Activated CD8-positive, alpha-beta T cell treated with anti-CD3 and anti-CD28 coated beads for 36 hours (primary cell): ENCODE results near the gene TRAM2. TPM values are rescaled to one million over a fixed set of nuclear protein-coding genes. Genes with fewer than 3 reads are reported as not detected.

Experiments used
- ATAC-seq: fragments of 200-7000 bp; cut with Tn5 transposase; one replicate; pipeline ENCODE4 v1.10.0; 2021; ENCODE audit warnings: mild to moderate bottlenecking, moderate library complexity
- CTCF ChIA-PET: fragments of 350-600 bp; sonication (Branson Sonifier 250); formaldehyde crosslinking; loops from one replicate; lab custom pipeline; 2021; ENCODE audit warnings: antibody characterized with exemption; lab: Charles Lee
- POLR2A ChIA-PET: fragments of 350-600 bp; sonication (Branson Sonifier 250); formaldehyde crosslinking; loops from one replicate; lab custom pipeline; 2021; ENCODE audit warnings: antibody characterized with exemption; lab: Charles Lee
- DNase-seq: peaks from one replicate; pipeline ENCODE4 v3.0.0-alpha.2; 2020
- H3K27ac Mint-ChIP-seq: one replicate; pipeline ENCODE4 v1.8.0; 2021; ENCODE audit warnings: mild to moderate bottlenecking, mixed read lengths
- H3K27me3 Mint-ChIP-seq: one replicate; pipeline ENCODE4 v1.8.0; 2021; ENCODE audit warnings: mixed read lengths
- H3K36me3 Mint-ChIP-seq: one replicate; pipeline ENCODE4 v1.8.0; 2021; ENCODE audit warnings: low read depth, mixed read lengths
- H3K4me1 Mint-ChIP-seq: one replicate; pipeline ENCODE4 v1.8.0; 2021; ENCODE audit warnings: low read depth, mixed read lengths
- H3K4me3 Mint-ChIP-seq: one replicate; pipeline ENCODE4 v1.8.0; 2021; ENCODE audit warnings: mild to moderate bottlenecking, moderate library complexity, mixed read lengths
- H3K9me3 Mint-ChIP-seq: one replicate; pipeline ENCODE4 v1.8.0; 2021; ENCODE audit warnings: mixed read lengths
- intact Hi-C: fragments of 100-400 bp; cut with micrococcal nuclease; formaldehyde crosslinking; loops from one replicate; pipeline ENCODE4 v1.10.0; 2022
- total RNA-seq, 2 experiments: library from RNA; stranded (reverse); gene quantifications; one replicate each; pipeline ENCODE4 v1.2.3, GENCODE V29; 2021
- TF ChIP-seq, protein P1 (sequence below): fragments of 200-600 bp; IDR thresholded peaks from one replicate; pipeline ENCODE4 v1.8.0; 2022; ENCODE audit warnings: antibody characterized with exemption, mild to moderate bottlenecking

Gene TRAM2
- total RNA-seq, 2 experiments from 2014 or later: 0.94 to 1.0 TPM

DNA sequence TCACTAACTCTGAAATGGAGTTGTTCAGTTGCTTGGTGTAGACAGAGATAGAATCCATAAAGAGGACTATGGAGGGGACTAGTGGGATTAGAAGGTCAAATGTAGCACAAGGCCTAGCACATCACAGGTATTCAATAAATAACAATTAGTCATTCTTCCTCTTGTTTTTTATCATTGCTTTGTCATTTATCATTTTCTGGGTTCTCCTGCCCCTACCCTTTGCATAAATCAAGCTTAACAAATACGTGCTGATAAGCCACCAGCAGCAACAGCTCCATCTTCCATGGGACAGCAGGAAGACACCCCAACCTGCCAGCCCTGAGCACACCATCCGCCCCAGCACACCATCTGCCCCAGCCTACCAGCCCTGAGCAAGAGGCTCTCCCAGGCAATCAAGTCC is 23.1 kb downstream of the TRAM2 start:
- peaks cover 4% of the 10 kb centered on the region for H3K4me1 Mint-ChIP-seq
- H3K36me3 Mint-ChIP-seq: no peaks in the 10 kb centered on the region
- TF ChIP-seq, protein P1, sequence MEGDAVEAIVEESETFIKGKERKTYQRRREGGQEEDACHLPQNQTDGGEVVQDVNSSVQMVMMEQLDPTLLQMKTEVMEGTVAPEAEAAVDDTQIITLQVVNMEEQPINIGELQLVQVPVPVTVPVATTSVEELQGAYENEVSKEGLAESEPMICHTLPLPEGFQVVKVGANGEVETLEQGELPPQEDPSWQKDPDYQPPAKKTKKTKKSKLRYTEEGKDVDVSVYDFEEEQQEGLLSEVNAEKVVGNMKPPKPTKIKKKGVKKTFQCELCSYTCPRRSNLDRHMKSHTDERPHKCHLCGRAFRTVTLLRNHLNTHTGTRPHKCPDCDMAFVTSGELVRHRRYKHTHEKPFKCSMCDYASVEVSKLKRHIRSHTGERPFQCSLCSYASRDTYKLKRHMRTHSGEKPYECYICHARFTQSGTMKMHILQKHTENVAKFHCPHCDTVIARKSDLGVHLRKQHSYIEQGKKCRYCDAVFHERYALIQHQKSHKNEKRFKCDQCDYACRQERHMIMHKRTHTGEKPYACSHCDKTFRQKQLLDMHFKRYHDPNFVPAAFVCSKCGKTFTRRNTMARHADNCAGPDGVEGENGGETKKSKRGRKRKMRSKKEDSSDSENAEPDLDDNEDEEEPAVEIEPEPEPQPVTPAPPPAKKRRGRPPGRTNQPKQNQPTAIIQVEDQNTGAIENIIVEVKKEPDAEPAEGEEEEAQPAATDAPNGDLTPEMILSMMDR: no peak
- H3K9me3 Mint-ChIP-seq: no peaks in the 10 kb centered on the region
- ChIA-PET POLR2A (interaction anchor here (0.6 kb wide), 1 partner anchor 440 kb away, joined by 4 read pairs; no protein-coding TSS in a partner anchor), CTCF (no interaction called here)
- no peak for ATAC-seq
- DNase-seq: no peak
- no peaks in the 10 kb centered on the region for H3K27me3 Mint-ChIP-seq
- intact Hi-C loops: no loop called here
- no peak overlapping the region for H3K4me3 Mint-ChIP-seq
- no peak overlapping the region for H3K27ac Mint-ChIP-seq

DNA sequence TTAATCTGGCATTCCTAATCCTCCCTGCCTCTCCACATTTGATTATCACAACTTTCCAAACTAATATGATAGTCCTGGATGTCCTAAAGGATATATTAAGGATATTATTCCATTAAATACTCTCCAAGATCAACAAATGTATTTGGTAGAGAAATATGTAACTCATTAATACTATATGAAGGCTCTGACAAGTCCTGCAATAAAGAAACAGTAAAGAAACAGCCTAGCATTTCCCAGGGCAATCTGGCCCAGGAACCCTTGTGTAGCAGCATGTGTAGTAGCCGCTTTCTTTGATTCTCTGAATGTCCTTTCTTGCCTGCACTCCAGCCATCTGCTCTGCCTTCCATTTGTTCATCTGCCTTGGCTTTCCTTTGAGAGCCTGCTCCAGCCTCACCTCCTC is 23.7 kb downstream of the TRAM2 start:
- Mint-ChIP-seq H3K27me3 (no peaks in the 10 kb centered on the region), H3K9me3 (no peaks in the 10 kb centered on the region), H3K4me3 (no peak overlapping the region), H3K36me3 (no peaks in the 10 kb centered on the region), H3K27ac (no peak overlapping the region), H3K4me1 (peaks cover 2% of the 10 kb centered on the region)
- TF ChIP-seq, protein P1: no peak
- ChIA-PET CTCF (no interaction called here), POLR2A (no interaction called here)
- intact Hi-C loops: no loop called here
- ATAC-seq (no peak), DNase-seq (no peak)

DNA sequence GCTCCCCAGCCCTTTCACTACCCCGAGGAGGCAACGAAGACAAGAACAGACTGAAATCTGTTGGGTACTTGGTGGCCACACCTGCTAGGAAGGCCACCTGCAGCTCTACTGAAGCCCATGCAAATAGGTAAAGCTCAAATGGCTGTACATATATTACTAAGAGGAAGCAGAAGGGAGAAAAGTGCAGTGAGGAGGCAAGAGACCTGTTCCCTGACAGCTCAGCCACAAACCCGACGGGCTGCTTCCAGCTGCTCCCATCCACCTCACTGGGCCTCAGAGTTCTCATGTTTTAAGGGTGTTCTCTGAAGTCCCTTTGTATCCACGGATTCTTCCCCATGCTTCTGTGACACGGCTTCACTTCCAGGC is 24.6 kb downstream of the TRAM2 start:
- POLR2A ChIA-PET: no interaction called here
- Mint-ChIP-seq H3K36me3 (no peaks in the 10 kb centered on the region), H3K4me1 (peaks cover 2% of the 10 kb centered on the region), H3K9me3 (no peaks in the 10 kb centered on the region), H3K27ac (no peak overlapping the region), H3K4me3 (no peak overlapping the region), H3K27me3 (no peaks in the 10 kb centered on the region)
- TF ChIP-seq, protein P1: no peak
- intact Hi-C loops: no loop called here
- DNase-seq (no peak), ATAC-seq (no peak)
- CTCF ChIA-PET: no interaction called here

DNA sequence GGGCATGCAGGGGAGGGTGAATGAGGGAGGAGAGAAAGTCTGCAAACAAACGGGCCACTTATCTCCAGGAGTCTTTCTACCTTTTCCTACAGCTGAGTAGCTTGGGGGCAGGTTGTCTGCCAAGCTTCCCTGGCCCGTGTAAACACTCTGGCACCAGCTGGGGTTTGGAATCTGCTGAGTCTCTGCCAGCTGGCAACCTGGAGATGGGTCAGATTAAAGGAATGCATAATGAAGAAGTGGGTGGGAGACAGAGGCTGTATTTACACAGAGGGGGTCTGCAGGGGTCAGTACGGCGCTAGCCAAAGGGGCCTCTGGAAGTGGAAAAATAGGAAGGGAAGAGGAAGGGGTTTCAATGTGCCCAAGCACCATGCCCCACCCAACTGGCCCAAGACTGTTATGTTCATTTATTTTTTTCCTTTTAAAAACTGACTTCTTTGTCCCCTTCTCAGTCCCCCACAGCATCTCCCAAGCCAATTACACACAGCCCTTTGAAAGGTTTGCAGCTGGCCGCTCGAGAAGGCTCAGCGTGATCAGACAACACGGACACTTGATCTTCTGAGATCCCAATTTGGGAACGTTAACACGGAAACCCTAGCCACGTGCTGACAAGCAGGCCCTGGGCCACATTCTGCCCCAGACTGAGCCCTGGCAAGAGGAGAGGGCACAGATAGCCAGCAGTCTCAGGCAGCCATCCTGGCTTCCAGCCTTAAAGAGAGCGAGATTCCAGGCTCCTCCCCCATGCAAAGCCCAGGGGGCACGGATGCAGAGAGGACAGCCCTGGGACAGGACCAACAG is 25.2 kb downstream of the TRAM2 start:
- POLR2A ChIA-PET: no interaction called here
- Mint-ChIP-seq H3K9me3 (no peaks in the 10 kb centered on the region), H3K27me3 (no peaks in the 10 kb centered on the region), H3K4me3 (no peak overlapping the region), H3K36me3 (no peaks in the 10 kb centered on the region), H3K27ac (no peak overlapping the region), H3K4me1 (peaks cover 2% of the 10 kb centered on the region)
- DNase-seq (no peak), ATAC-seq (no peak)
- CTCF ChIA-PET: no interaction called here
- intact Hi-C loops: no loop called here
- TF ChIP-seq, protein P1: no peak

DNA sequence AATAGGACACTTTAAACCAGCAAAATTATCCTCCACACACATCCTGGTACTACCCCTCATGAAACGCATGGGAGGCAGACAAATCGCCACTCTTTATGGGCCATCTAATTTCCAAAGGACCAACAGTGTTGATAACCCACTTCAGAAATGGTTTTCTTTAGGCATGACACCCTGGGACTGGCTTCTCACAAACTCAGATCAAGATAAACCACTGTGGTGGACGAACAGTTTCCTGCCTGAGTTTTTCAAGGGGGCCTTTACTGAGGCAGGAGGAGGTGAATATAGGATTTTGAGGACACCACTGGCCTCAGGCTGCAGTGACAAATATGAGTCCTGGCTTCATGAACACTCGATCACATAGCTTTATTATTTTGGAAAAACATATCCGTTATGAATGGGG is 26.0 kb downstream of the TRAM2 start:
- no peak for ATAC-seq
- no peak for DNase-seq
- no peaks in the 10 kb centered on the region for H3K27me3 Mint-ChIP-seq
- peaks cover 5% of the 10 kb centered on the region for H3K4me1 Mint-ChIP-seq
- no peak overlapping the region for H3K27ac Mint-ChIP-seq
- TF ChIP-seq, protein P1: no peak
- H3K9me3 Mint-ChIP-seq: no peaks in the 10 kb centered on the region
- no peak overlapping the region for H3K4me3 Mint-ChIP-seq
- no peaks in the 10 kb centered on the region for H3K36me3 Mint-ChIP-seq
- intact Hi-C loops: no loop called here
- ChIA-PET POLR2A (no interaction called here), CTCF (no interaction called here)
